DLD1 (cell line): ENCODE data around the gene L3MBTL4.
"Not testable (repeated sequence)": the region's sequence is repeated elsewhere in the genome, so short reads cannot be mapped to it uniquely, and the experiment has no call there.

Experiments
- in situ Hi-C: cut with HindIII; loops from 2 replicates; pipeline ENCODE4 v1.10.0; 2017; ENCODE audit warnings: low sequenced_read_pairs

The L3MBTL4 gene

DNA sequence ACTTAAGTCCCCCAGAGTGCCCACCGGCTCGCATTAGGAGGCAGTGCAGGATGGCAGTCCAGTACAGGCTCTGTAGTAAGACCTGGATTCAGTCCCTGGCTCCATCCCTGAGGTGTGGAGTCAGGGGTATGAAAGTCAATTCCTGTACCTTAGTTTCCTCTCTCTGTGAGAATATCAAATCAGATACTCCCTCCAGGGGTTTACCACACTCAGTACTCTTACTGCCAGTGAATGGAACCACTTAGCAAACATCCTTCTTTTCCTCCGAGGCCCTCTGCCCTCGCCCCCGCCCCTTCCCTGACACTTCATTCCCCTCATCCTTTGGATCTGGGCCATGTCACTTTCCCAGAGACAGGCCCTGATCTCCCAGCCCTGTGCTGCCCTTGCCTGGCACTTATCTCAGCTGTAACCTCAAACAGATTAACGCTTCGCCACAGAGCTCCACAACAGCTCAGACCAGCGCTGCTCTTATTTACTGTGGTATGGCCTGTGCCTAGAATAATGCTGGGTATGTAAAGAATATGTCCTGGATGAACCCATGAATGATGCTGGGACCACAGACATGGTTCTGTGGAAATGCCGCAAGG is 360.4 kb downstream of the L3MBTL4 start:
- in situ Hi-C loops: no loop called here

DNA sequence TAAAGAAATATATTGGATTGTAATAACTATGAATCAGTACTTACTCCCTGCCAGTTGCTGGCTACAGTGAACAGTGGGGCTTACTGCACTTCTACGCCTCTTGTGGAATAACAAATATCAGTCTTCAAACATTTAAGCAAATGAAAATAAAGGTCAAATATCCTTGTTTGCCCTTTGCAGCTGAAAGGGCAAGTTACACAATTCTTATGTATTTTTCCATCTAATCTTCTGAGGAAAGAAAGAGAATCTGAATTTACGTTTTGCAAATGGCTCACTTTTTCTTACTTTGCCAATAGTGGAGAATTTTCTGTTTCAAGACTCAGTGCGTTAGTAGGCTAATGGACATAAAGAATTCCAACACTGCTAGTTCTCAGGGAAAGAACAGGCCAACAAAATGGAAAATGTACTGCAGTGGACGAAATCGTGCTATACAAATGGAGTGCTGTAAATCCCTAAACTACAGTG is 362.2 kb downstream of the L3MBTL4 start:
- in situ Hi-C loops: no loop called here

DNA sequence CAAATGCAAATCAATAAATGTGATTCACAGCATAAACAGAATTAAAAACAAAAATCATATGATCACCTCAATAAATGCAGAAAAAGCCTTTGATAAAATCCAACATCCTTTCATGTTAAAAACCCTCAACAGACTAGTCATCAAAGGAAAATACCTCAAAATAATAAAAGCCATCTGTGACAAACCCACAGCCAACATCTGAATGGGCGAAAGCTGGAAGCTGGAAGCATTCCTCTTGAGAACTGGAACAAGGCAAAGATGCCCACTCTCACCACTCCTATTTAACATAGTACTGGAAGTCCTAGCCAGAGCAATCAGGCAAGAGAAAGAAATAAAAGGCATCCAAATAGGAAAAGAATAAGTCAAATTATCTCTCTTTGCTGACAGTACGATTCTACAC is 367.1 kb downstream of the L3MBTL4 start:
- in situ Hi-C loops: not testable (repeated sequence)

DNA sequence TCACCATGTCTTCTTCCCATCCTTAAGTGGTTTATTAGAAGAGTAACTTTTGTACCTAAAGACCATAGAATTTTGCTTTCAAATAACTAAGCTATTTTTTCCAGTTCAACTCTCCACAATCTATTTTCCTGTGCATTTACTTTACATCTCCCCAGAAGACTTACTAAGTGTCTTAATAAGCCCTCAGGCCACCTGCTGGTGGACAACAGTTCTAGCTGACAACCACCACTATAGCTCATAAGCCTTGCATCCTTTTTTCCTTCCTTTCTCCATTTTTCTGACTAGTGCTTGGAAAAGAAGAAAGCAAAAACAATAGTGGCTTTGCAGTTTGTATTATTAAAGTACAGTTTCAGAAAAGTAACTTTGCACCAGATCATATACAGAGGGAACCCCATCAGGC is 369.9 kb downstream of the L3MBTL4 start:
- in situ Hi-C loops: no loop called here

DNA sequence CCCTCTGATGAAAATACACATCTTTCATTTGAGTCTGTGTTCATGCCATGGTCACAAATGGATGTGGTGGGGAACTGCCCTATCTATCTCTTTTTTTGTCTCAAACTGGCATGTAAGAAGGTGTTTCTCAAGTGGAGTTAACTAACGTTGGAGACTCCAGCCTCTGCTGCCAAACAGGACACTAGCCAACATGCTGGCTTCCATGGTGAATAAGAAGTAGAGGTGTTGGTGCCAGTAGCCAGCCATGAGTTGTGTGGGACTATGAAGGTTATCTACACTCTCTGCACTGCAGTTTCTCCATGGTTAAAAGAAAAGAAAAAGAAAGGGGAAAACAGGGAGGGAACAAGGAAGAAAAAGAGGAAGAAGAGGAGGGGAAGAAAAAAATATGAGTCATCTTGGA is 370.4 kb downstream of the L3MBTL4 start:
- in situ Hi-C loops: no loop called here

DNA sequence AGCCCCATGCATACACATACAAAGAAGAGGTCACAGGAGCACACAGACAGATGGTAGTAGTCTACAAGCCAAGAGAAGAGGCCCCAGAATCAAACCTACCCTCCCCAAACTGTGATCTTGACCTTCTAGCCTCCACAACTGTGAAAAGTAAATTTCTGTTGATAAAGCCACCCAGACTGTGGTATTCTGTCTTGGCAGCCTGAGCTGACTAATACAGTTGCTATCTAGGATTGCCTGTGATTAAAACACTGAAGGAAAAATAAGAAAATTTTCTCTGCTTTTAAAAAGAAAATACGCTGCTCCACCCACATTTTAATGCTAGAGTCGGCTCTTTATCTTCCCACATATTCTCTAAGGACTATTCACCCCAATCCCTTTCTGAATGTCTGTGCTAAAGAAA is 375.7 kb downstream of the L3MBTL4 start:
- in situ Hi-C loops: no loop called here

DNA sequence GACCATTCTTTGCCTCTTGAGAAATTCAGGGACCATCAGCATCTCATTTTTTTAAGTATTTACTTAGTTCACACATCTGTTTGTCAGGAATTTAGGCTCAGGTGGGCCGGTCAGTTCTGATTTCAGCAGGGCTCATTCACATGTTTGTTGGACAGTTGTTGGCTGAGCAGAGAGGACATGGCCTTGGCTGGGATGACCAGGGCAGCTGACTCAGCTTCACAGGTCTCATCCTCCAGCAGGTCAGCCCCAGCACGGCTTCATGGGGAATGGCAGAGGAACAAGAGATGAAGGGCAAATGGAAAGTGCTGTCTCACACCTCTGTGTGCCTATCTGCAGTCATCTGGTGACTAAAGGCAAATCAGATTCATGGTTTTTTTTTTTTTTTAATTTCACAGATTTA is 383.3 kb downstream of the L3MBTL4 start:
- in situ Hi-C loops: no loop called here

DNA sequence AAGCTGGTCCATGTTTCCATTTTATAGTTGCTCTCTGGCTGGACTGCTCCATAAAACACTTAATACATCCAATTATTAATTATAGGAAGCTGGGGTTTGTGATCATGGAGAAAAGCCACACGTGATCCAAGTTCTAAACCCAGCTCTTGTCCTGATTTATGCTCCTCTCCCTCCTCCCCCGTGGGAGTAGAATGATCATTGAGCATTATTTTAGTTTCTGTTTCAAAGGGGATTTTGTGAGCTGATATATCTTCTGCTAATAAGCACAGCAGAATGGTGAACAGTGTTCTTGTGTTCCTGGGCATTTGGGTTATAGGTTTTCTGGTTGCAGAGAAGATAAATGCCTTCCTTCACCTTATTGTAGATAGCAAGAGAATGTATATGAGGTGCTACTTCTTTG is 383.7 kb downstream of the L3MBTL4 start:
- in situ Hi-C loops: no loop called here

DNA sequence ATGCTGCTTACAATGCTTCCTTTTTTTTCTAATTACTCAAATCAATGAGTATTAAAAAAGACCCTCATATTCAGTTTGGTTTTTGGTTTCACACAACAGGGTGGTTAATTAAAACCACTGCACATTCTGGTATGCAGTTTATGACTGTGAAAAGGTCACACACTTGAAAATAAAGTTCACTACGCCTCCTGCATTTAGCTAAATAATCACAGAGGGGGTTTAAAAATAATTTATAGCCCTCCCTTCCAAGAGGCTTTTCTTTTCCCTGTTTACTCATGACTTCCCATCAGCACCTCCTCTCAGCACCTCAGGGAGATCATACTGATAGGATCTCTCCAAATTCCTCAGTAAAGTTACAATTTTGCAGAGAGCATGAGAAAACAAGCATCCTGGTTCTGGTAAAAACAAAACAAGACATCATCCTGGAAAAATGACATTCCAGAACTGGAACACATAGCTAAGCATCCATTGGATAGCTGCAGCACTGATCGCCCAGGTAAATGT is 389.9 kb downstream of the L3MBTL4 start:
- in situ Hi-C loops: no loop called here

DNA sequence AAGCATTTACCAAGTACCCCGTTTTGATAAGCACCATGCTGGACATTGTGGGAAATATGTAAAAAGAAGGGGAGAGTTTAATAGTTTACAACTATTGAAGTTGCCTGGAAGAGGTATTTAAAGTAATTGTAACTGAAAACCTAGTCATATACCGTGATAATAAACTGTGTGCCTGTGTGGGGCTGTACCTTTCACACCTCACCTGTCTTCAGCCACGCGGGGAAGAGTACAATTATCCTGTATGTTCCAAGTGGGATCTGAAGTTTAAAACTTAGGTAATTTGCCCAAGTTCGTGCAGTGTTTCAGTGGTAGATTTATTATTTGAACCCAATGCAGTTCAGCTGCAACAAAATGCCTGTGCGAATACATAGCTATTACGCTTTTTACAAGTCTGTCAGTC is 391.2 kb downstream of the L3MBTL4 start:
- in situ Hi-C loops: no loop called here

DNA sequence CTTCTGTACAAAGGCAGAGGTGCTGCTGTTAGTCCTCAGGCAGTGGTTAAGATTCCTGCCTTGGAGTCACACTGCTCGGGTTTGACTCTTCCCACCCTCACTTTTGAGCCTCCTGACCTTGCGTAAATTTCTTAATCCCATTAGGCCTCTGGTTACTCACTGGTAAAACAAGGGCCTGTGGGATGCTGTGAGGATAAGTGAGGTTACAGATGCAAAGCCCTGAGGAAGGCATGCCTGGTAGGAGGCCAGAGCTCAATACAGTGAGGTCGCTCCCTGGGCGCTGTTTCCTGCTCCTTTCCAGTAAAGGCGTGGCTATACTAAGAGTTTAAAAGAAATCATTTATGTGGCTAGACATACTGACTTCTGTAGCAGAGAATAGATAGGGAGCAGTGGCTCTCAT is 391.9 kb downstream of the L3MBTL4 start:
- in situ Hi-C loops: no loop called here

DNA sequence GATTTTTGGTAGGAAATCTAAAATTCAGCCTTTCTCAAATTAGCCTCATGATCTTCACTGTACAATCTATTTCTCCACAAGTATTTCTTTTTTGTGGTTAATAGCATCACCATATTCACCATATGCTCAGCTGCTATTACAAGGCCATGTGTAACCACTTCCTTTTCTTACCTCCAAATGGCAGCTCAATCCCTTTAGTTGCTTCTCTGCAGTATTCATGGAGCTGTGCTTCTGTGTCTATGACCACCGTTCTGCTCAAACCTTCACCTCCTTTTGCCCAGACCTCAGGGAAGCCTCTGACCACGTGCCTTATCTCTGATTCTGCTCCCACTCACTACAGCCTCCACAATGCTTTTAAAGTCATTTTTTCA is 392.7 kb downstream of the L3MBTL4 start:
- in situ Hi-C loops: no loop called here

DNA sequence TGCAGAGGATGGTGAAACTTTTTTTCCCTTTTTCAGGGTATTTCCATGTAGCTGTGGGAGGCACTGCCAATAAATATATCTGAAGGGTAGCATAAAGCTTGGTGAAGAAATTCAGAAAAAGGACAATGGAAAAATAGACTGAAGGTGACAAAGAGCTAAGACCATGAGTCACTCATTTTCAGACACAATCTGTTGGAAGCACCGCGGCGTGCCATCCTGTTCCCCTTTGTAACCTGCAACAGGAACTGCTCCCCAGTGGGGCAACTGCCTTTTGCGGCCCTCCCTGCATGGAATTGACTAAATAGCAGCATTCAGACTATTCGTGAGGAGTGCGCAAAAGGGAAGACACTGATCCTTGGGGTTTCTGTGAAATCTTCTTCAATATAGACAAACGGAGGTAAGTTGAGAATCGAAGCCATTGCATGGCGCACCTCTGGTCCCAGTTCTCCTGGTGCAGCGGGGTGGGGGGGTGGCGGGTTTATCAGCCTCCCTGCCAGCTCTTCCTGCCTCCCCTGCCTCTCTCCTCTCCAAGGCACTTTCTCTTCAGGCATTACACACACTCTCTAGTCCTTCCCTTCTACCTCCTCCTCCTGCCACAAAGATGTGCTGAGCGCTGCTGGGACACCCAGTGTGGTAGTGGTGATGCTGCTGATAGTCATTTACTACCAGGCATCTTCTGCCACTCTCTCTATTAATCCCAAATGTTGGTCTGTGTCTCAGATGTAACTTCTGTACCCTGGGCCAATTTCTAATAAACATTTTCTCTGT is 393.2 kb downstream of the L3MBTL4 start:
- in situ Hi-C loops: no loop called here

DNA sequence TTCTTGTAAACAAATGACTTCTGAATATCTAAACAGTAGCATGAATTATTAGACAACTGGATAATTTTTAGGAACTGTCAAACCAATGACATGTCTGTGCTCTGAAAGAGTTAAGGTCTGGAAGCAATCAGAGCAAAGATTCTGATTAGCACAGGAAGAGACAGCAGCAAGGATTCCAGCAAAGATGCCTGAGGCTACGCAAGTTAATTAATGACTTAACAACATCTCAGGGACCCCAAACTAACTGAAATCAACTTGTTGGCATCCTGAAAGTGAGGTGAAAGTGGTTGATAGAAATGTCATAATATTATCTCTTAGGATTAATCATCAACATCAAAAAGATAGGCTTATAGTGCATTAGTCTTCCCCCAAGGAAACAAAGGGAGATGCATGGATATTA is 396.0 kb downstream of the L3MBTL4 start:
- in situ Hi-C loops: no loop called here

DNA sequence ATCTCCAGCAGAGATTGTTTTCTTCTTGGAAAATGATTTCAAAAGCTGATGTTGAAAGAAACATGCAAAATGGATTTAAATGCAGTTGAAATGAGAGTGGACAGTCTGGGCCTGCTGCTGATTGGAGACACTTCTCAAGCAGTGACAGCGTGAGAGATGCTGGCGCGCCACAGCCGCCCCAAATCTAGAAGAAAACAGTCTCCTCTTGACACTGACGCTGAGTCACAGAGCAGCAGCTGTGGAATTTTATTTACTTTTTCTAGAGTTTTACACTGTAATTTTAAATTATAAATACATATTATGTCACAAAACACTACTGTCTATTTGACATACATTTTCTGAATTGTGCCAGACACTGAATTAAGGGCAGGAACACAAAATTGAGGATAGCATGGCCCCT is 397.5 kb downstream of the L3MBTL4 start:
- in situ Hi-C loops: no loop called here

DNA sequence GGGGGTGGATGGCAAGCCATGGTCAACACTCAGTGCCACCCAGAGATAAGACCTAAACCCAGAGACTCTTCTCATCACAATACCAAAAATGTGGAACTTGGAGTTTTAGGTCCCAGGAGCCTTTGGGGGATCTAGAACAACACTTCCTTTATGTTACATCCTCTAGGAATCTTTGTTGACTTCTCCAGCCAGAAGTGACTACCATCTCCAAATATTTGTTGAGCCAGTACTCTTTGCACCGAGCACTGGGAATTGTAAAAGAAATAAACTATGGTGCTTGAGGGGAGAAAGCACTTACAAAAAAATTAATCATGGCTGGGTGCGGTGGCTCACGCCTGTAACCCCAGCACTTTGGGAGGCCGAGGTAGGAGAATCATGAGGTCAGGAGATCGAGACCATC is 399.3 kb downstream of the L3MBTL4 start:
- in situ Hi-C loops: no loop called here

DNA sequence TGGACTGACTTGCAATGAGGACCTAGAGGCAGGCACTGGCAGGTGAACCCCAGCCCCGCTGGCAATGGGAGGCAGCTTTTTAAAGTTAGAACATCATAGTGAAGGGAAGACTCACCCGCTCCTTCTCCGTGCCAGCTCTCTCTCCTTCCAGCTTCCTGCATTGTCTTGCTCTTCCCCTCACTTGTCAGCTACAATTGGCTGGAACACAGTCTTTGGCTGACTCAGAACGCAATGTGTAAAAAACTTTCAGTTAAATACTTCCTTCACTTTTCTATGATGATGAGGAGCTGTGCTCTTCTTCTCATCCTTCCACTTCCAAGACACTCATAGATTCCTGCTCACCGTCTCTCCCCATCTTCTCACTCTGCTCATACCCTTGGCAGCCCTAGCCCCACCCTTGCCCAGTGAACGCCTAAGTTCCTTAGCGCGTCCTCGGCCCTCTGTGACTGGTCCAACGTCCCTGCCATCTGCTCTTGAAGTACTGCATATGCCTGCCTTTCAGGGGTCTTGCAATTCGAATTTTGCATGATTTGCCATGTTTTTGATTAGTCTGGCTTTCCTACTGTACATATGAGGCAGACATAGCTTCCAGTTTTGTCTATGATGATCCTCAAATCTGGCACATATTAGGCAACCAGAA is 401.4 kb downstream of the L3MBTL4 start:
- in situ Hi-C loops: no loop called here

DNA sequence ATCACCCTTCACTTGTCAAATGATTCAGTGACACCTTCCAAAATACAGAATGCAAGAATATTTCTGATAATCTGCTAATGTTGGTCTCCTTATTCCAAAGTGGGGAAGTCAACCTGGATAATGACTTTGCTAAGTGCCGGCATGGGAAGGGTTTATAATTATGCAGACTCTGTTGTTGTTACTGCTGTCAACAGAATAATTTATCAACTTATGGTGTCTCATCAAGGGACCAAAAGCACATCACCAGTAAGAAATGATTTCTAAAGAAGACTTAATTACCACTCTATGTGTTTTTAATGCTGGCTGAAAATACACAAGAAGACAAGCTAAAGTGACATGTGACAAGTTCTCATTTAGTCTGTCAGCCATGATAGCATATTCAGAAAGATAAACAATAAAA is 403.8 kb downstream of the L3MBTL4 start:
- in situ Hi-C loops: no loop called here

DNA sequence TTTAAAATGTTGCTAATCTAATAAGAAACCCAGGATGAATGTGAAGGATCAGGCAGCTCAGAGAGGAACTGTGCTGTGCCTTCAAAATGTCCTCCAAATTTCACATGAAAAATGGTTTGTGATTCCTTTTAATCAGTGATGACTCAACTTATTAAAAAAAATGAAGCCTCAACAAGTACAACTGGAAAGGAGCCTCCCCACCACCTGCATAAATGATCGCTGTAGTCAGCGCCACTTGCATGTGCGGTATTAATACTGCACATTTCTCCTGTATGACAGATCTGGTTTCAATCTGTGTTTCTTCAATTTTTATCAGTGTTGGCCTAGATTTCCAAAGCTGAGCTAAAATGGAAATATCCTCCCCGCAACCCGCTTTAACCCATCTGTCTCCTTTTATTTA is 404.4 kb downstream of the L3MBTL4 start:
- in situ Hi-C loops: no loop called here

DNA sequence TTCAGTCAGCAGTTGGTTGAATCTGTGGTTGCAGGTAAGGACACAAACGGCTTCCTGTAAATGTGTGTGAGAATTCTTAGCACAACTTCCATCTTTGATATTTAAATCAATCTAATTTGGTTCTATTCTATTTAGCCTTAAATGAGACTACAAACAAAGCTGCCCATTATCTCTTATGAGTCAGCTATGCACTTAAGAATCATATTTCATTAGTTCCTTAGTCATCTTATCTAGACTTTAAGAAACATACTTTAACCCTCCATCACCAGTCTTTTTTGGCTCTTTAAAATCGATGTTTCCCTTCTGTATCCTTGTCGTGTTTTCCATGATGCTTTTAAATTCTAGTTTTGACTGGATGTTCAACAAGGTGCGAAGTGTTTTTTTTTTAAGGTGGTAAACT is 405.0 kb downstream of the L3MBTL4 start:
- in situ Hi-C loops: no loop called here

DNA sequence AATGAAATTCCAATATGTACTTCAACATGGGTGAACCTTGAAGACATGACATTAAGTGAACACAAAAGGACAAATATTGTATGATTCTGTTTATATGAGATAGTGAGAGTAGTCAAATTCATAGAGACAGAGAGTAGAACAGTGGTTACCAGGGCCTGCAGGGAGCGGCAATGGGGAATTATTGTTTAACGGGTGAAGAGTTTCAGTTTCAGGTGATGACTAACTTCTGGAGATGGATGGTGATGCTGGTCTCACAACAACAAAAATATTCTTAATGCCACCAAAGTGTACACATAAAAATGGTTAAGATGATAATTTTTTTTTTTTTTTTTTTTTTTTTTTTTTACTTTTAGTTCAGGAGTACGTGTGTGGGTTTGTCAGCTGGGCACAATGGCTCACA is 410.0 kb downstream of the L3MBTL4 start:
- in situ Hi-C loops: no loop called here

DNA sequence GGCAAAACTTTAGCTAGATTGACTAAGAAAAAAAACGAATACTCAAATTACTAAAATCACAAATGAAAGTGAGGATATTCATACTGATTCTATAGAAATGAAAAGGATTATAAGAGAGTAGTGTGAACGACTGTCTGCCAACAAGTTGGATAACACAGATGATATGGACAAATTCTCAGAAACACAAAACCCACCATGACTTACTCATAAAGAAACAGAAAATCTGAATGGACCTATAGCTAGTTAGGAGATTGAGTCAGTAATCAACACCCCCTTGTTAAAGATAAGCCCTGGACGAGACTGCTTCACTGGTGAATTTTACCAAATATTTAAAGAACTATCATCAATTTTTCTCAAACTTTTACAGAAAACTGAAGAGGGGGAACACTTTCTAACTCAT is 410.6 kb downstream of the L3MBTL4 start:
- in situ Hi-C loops: no loop called here
